Esophagus squamous epithelium (tissue), 5 donors: ENCODE data around the gene VIPR2. TPM values are rescaled to one million over a fixed set of nuclear protein-coding genes. Genes with fewer than 3 reads are reported as not detected.

ENCODE experiments used
- DNase-seq: peaks from one replicate; lab custom pipeline; 2025; lab: John Stamatoyannopoulos, UW
- H3K27ac ChIP-seq, 4 donors: fragments of 200-600 bp; sonication (generic); one replicate each; pipeline ENCODE4 v1.5.1; 2016 to 2019; ENCODE audit warnings: mild to moderate bottlenecking in 1 of 4
- H3K27me3 ChIP-seq, 4 donors: fragments of 200-600 bp; sonication (generic); 1 replicate in 3 of 4; 2 replicates in 1 of 4; pipeline versions ENCODE4 v1.5.1 to v1.6.0; 2017 to 2021; ENCODE audit warnings: antibody characterized with exemption in 1 of 4
- H3K36me3 ChIP-seq, 3 donors: fragments of 200-600 bp; sonication (generic); one replicate each; pipeline ENCODE4 v1.5.1; 2016 to 2019
- H3K4me1 ChIP-seq, 3 donors: fragments of 200-600 bp; sonication (generic); one replicate each; pipeline ENCODE4 v1.5.1; 2017 to 2019
- H3K4me3 ChIP-seq, 4 donors: fragments of 200-600 bp; sonication (generic); 1 replicate in 3 of 4; 2 replicates in 1 of 4; pipeline ENCODE4 v1.5.1; 2016 to 2019; ENCODE audit warnings: mild to moderate bottlenecking in 2 of 4, moderate library complexity in 1 of 4
- H3K9me3 ChIP-seq, 3 donors: fragments of 200-600 bp; sonication (generic); one replicate each; pipeline ENCODE4 v1.5.1; 2016 to 2019
- CTCF ChIP-seq, 6 experiments: fragments of 450-650 bp in 4 of 6; fragments of 200-600 bp in 2 of 6; sonication (generic) in 2 of 6; IDR thresholded peaks; one replicate each; pipeline ENCODE4 v1.5.1; 2016 to 2019; ENCODE audit warnings: antibody characterized with exemption in 6 of 6, mild to moderate bottlenecking in 4 of 6, moderate library complexity in 4 of 6
- POLR2A ChIP-seq, 4 donors: fragments of 450-650 bp; IDR thresholded peaks; one replicate each; pipeline ENCODE4 v1.6.1; 2017; ENCODE audit warnings: antibody characterized with exemption in 4 of 4, mild to moderate bottlenecking in 4 of 4, moderate library complexity in 3 of 4
- WGBS, 2 donors: methylation state at CpG; one replicate each; pipeline ENCODE4 v1.1.5; 2018; 5-methylcytosine and 5-hydroxymethylcytosine counted together
- intact Hi-C: fragments of 100-400 bp; cut with DNase I; formaldehyde crosslinking; loops from one replicate; pipeline ENCODE4 v1.15.0; 2022
- total RNA-seq, 4 donors: library from RNA; depleted of rRNA; stranded (reverse); fragments of >200 nt; gene quantifications; one replicate each; pipeline ENCODE4 v1.1.0, GENCODE V29; 2016
- donor health status: DM: yes; HTN: yes; CAD: no.

VIPR2 gene
- total RNA-seq, 4 donors from 2014 or later = 0.18 to 2.1 (median 0.40) TPM

- Histone ChIP-seq H3K4me1 (peaks cover 0 to 17% (median 5%) of the 10 kb centered on the region in 3 donors), H3K36me3 (no peaks in the 10 kb centered on the region), H3K27ac (no peak overlapping the region), H3K4me3 (no peak overlapping the region), H3K27me3 (peaks cover 0 to 35% (median 0%) of the 10 kb centered on the region in 4 donors), H3K9me3 (no peaks in the 10 kb centered on the region)
- no peak for TF ChIP-seq CTCF (IDR thresholded peaks at IDR 0.05)
- TF ChIP-seq POLR2A (IDR thresholded peaks at IDR 0.05) = no peak
- WGBS, 2 donors = 77 to 85% methylated on average over 15 to 16 of the region's 20 CpGs
- DNase-seq = no peak
- intact Hi-C loops = no loop called here
These were observed 119.4 kb downstream of the VIPR2 start for GRCh38 chr7:159025161-159025779.

- Histone ChIP-seq H3K27me3 (peaks cover 0 to 27% (median 0%) of the 10 kb centered on the region in 4 donors), H3K4me3 (no peak overlapping the region), H3K36me3 (no peaks in the 10 kb centered on the region), H3K4me1 (peaks cover 0 to 16% (median 5%) of the 10 kb centered on the region in 3 donors), H3K27ac (no peak overlapping the region), H3K9me3 (no peaks in the 10 kb centered on the region)
- intact Hi-C loops = no loop called here
- no peak for DNase-seq
- 91 to 92% methylated on average over 4 to 9 of the region's 48 CpGs for WGBS, 2 donors
- TF ChIP-seq POLR2A (IDR thresholded peaks at IDR 0.05) (no peak), CTCF (IDR thresholded peaks at IDR 0.05) (no peak)
These were observed 120.3 kb downstream of the VIPR2 start for GRCh38 chr7:159024280-159024951.

GRCh38 chr7:159023746-159024145 is 120.9 kb downstream of the VIPR2 start:
- no peak for TF ChIP-seq POLR2A (IDR thresholded peaks at IDR 0.05)
- TF ChIP-seq CTCF (IDR thresholded peaks at IDR 0.05) = no peak
- H3K27me3 ChIP-seq = peaks cover 0 to 23% (median 0%) of the 10 kb centered on the region in 4 donors
- H3K27ac ChIP-seq = no peak overlapping the region
- no peak overlapping the region for H3K4me3 ChIP-seq
- H3K9me3 ChIP-seq = no peaks in the 10 kb centered on the region
- DNase-seq = no peak
- intact Hi-C loops = no loop called here
- WGBS, 2 donors = 84% methylated on average over 5 of the region's 12 CpGs
- no peaks in the 10 kb centered on the region for H3K36me3 ChIP-seq
- H3K4me1 ChIP-seq = peaks cover 0 to 16% (median 5%) of the 10 kb centered on the region in 3 donors

- H3K4me1 ChIP-seq = peaks cover 0 to 15% (median 5%) of the 10 kb centered on the region in 3 donors
- no peak for DNase-seq
- no peak overlapping the region for H3K4me3 ChIP-seq
- H3K27ac ChIP-seq = no peak overlapping the region
- peaks cover 0 to 20% (median 0%) of the 10 kb centered on the region in 4 donors for H3K27me3 ChIP-seq
- intact Hi-C loops = no loop called here
- no peaks in the 10 kb centered on the region for H3K9me3 ChIP-seq
- no peaks in the 10 kb centered on the region for H3K36me3 ChIP-seq
- 77 to 80% methylated on average over 2 to 3 of the region's 17 CpGs for WGBS, 2 donors
- TF ChIP-seq POLR2A (IDR thresholded peaks at IDR 0.05) (no peak), CTCF (IDR thresholded peaks at IDR 0.05) (no peak)
These were observed 121.5 kb downstream of the VIPR2 start for GRCh38 chr7:159023206-159023605.
